IMR-90 (cell line): Measurements from ENCODE around the gene ERMP1.

Experiments used
- CEBPB ChIP-seq: IDR thresholded peaks from 2 replicates; pipeline ENCODE4 v1.6.1; 2012; ENCODE audit warnings: low read depth, low read length, improper control_type of control experiment
- CTCF ChIP-seq: conservative IDR thresholded peaks from 2 replicates; pipeline ENCODE4 v1.5.1; 2012; ENCODE audit warnings: mild to moderate bottlenecking, low read depth, low read length, improper control_type of control experiment
- MXI1 ChIP-seq: IDR thresholded peaks from 2 replicates; pipeline ENCODE4 v1.6.1; 2012; ENCODE audit warnings: low read depth, mild to moderate bottlenecking, low read length, moderate library complexity, borderline replicate concordance
- NFE2L2 ChIP-seq: fragments of 150-350 bp; IDR thresholded peaks from 2 replicates; pipeline ENCODE4 v1.6.1; 2016; ENCODE audit warnings: low read depth, mild to moderate bottlenecking, low read length
- POLR2A ChIP-seq: IDR thresholded peaks from 2 replicates; pipeline ENCODE4 v1.6.1; 2012; ENCODE audit warnings: mild to moderate bottlenecking, low read depth, low read length
- RFX5 ChIP-seq: IDR thresholded peaks from 2 replicates; pipeline ENCODE4 v1.8.0; 2012; ENCODE audit warnings: low read depth, mild to moderate bottlenecking, low read length, moderate library complexity

- TF ChIP-seq POLR2A = no peak
- TF ChIP-seq CTCF = no peak
- TF ChIP-seq NFE2L2 = no peak
- TF ChIP-seq RFX5 = no peak
- no peak for TF ChIP-seq CEBPB
- no peak for TF ChIP-seq MXI1
These were observed 38.9 kb upstream of the ERMP1 start for GRCh38 chr9:5871785-5872184.
